ENCODE data around the gene GGA1.

Gene GGA1

DNA sequence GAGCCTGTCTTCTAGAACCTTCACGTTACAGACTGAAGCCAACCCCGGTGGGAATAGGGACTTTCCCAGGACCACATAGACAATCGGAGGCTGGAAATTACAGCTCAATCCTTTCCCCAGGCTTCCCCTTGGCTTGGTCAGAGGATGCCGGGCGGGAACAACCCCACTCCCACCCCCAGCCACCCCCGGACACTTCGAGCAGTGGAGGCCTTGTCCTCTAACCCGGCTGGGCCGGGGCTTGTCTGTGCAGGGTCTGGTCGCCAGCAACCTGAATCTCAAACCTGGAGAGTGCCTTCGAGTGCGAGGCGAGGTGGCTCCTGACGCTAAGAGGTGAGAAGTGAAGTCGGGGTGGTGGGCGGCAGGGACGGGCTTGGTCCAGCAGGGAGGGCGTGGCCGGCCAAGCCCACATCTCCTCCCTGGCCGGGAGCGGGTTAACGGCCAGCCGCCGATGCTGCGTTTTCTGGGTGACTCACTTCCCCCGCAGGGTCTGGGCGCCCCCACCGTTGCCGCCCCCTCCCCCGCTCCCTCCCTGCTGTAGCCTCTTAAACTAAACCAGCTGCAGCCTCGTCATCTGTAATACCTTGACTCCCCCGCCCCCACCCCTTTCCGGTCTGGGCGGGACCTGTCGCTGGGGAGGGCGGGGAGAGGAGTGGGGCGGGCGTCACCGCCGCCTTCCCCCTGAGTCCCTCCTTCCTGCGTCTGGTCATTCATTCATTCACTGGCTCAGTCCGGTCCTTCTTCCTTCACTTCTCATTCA lies 68.3 kb downstream of the GGA1 start:
- no peak for DNase-seq

DNA sequence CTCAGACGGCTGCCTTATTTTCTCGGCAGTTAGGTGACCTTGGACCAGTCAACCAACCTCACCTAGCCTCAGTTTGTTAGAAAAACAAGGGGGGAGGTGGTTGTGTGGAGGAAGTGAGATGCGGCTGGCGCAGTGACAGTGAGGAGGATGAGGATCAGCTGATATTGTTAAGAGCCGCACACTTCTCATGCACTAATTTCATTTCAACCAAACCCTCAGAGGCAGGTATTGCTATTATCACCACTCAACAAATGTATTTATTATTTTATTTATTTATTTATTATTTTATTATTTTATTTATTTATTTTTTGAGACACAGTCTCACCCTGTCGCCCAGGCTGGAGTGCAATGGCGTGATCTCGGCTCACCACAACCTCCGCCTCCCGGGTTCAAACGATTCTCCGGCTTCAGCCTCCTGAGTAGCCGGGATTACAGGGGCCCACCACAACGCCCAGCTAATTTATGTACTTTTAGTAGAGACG lies 68.9 kb downstream of the GGA1 start:
- no peak for DNase-seq

DNA sequence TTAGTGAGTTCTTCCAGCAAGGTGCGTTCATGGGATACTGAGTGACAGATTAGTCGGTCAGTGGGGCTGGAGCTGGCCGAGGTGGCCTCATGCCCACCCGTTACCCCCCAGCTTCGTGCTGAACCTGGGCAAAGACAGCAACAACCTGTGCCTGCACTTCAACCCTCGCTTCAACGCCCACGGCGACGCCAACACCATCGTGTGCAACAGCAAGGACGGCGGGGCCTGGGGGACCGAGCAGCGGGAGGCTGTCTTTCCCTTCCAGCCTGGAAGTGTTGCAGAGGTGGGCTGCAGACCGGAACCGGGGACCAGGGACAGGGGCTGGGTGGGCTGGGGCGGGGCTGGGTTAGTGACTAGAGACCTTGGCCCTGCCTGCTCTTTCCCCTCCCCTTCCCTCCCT lies 69.7 kb downstream of the GGA1 start:
- no peak for DNase-seq

DNA sequence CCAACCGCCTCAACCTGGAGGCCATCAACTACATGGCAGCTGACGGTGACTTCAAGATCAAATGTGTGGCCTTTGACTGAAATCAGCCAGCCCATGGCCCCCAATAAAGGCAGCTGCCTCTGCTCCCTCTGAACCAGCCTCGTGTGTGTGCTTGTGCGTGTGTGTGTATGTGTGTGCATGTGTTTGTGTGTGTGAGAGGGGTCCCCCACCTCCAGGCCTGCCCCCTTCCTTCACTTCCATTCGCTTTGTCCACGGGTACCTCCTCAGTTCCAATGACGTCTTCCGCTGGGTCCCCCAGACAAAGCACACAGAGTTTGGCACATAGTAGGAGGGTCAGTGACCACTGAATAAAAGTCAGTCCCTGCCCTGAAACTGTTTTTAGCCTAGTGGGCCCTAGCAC lies 71.0 kb downstream of the GGA1 start:
- DNase-seq = no peak

DNA sequence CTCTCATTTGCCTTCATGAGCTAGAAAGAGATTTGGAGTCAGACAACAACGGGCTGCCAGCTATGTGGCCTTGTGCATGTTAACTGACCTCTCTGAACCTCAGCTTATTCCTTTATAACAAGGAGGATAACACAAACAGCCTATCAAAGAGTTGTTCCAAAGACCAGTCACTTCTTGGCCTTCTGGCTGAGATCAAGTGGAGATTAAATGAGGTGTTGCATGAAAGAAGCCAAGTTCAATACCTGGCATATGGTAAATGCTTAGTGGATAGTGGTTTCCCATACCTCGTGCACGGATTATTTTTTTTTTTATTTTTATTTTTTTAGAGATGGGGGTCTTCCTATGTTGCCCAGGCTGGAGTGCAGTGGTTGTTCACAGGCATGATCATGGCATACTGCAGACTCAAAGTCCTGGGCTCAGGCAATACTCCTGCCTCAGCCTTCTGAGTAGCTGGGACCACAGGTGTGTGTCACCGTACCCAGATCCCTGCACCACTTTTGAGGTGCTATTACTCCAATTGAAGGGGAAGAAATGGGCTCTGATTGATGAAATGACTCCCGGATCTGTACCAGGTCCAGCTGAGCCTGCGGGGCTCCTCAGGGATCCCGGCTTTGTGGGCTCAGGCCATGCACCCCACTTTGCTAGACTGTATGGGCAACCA lies 71.7 kb downstream of the GGA1 start:
- DNase-seq = no peak

DNA sequence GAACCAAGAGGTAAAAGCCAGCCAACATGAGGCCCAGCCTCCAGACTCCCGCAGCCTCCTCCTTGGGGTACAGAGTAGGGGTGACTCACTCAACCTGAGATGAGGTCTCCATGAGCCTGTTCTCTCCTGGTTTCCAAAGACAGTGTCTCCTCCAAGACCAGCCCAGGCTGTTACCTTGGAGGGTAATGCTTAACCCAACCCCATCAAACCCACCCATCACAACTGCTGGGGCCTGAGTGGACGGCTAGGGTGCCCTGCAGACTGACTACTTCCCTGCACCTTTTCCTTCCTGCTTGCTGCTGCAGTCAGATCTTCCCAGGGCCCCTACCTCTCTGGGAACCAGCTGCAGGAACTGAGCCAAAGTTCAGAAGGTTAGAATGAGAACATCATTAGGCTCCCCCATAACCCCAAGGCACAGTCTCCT lies 72.4 kb downstream of the GGA1 start:
- DNase-seq = no peak

DNA sequence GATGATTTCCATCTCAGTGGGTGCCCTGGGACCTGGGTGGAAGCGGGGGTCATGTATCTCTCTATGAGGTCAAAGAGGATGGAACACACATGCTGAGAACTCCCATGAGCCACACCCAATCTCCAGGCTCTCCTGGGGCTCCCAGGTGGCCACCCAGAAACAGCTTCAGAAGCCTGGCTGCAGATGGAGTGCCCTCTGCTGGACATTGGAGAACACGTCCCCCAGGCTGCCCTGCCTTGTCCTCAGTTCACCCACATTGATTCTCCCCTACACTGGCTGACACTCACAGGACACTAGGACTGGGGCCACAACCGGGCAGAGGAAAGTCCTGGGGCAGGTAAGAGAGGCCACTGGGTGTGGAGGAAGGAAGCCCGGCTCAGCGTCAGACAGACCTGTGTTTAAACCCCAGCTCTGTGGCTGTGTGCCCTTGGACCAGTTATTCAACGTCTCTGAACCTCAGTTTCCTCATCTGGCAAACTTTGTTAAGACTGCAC lies 73.0 kb downstream of the GGA1 start:
- DNase-seq = no peak

All from cortex of kidney (tissue), 1 donor.